Peyer's patch (tissue), 4 donors: ENCODE data around the gene NFE2L3. TPM values are rescaled to one million over a fixed set of nuclear protein-coding genes. Genes with fewer than 3 reads are reported as not detected.

Experiments
- DNase-seq, 3 donors: peaks; one replicate each; pipeline ENCODE4 v3.0.0-alpha.2; 2017 to 2019
- H3K27ac ChIP-seq, 4 donors: fragments of 200-600 bp; sonication (generic); one replicate each; pipeline ENCODE4 v1.5.1; 2016 to 2019
- H3K27me3 ChIP-seq, 2 donors: fragments of 200-600 bp; sonication (generic); one replicate each; pipeline ENCODE4 v1.5.1; 2019
- H3K36me3 ChIP-seq, 3 donors: fragments of 200-600 bp; sonication (generic); one replicate each; pipeline ENCODE4 v1.5.1; 2016 to 2019
- H3K4me1 ChIP-seq, 4 donors: fragments of 200-600 bp; sonication (generic); one replicate each; pipeline ENCODE4 v1.5.1; 2016 to 2019
- H3K4me3 ChIP-seq, 4 donors: fragments of 200-600 bp; sonication (generic); 1 replicate in 3 of 4; 2 replicates in 1 of 4; pipeline ENCODE4 v1.5.1; 2016 to 2019; ENCODE audit warnings: mild to moderate bottlenecking in 1 of 4
- H3K9me3 ChIP-seq, 4 donors: fragments of 200-600 bp; sonication (generic); one replicate each; pipeline ENCODE4 v1.5.1; 2016 to 2019; ENCODE audit warnings: mild to moderate bottlenecking in 1 of 4
- CTCF ChIP-seq, 6 experiments: fragments of 450-650 bp in 4 of 6; fragments of 200-600 bp in 2 of 6; sonication (generic) in 1 of 6; IDR thresholded peaks; one replicate each; pipeline ENCODE4 v1.5.1; 2017 to 2019; ENCODE audit warnings: antibody characterized with exemption in 6 of 6, mild to moderate bottlenecking in 3 of 6, moderate library complexity in 1 of 6
- POLR2A ChIP-seq, 2 donors: fragments of 450-650 bp; IDR thresholded peaks; one replicate each; pipeline ENCODE4 v1.5.1; 2017; ENCODE audit warnings: antibody characterized with exemption in 2 of 2, mild to moderate bottlenecking in 2 of 2, moderate library complexity in 2 of 2
- total RNA-seq, 4 donors: library from RNA; depleted of rRNA; stranded (reverse); fragments of >200 nt; gene quantifications; one replicate each; pipeline ENCODE4 v1.1.0, GENCODE V29; 2016

NFE2L3 gene
- total RNA-seq, 4 donors from 2014 or later, result 5.3 to 10.5 (median 6.6) TPM

GRCh38 chr7:26200444-26201246 is 48.6 kb downstream of the NFE2L3 start, which contains the start of gene HNRNPA2B1:
Gene HNRNPA2B1, minus strand, starts transcription at chr7:26200746. Its CDS starts 169 bp downstream, at chr7:26200577.
- Histone ChIP-seq H3K9me3 (no peaks in the 10 kb centered on the region), H3K36me3 (peaks cover 0 to 21% (median 0%) of the 10 kb centered on the region in 3 donors), H3K4me3 (peak within 1 kb of the TSS; percentile 85 to 100 (median 95)), H3K4me1 (peaks cover 0 to 51% (median 22%) of the 10 kb centered on the region in 4 donors), H3K27me3 (no peaks in the 10 kb centered on the region), H3K27ac (peak within 1 kb of the TSS; percentile 99 to 100 (median 100))
- peak; percentile 97 to 98 (median 98) for DNase-seq
- TF ChIP-seq CTCF (IDR thresholded peaks at IDR 0.05) (peak in 3 of 6 experiments; percentile 8 to 26 (median 23)), POLR2A (IDR thresholded peaks at IDR 0.05) (peak; percentile 100)

DNA sequence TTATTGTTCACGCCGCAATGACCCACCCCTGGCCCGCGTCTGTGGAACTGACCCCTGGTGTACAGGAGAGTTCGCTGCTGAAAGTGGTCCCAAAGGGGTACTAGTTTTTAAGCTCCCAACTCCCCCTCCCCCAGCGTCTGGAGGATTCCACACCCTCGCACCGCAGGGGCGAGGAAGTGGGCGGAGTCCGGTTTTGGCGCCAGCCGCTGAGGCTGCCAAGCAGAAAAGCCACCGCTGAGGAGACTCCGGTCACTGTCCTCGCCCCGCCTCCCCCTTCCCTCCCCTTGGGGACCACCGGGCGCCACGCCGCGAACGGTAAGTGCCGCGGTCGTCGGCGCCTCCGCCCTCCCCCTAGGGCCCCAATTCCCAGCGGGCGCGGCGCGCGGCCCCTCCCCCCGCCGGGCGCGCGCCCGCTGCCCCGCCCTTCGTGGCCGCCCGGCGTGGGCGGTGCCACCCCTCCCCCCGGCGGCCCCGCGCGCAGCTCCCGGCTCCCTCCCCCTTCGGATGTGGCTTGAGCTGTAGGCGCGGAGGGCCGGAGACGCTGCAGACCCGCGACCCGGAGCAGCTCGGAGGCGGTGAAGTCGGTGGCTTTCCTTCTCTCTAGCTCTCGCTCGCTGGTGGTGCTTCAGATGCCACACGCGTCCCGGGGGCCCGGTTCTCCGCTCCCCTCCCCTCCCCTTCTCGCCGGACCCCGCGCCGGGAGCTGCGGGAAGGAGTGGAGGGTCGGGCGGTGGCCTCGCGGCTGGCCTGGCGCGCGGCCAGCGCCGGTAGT is 49.4 kb downstream of the NFE2L3 start, which contains the start of gene CBX3:
CBX3 (plus strand) TSS at position 499 of the 772 bp plus-strand sequence. CDS start 1,254 bp downstream, outside the sequence.
- H3K4me3 ChIP-seq, result peak within 1 kb of the TSS; percentile 85 to 100 (median 95)
- peaks cover 0 to 46% (median 18%) of the 10 kb centered on the region in 4 donors for H3K4me1 ChIP-seq
- peaks cover 0 to 19% (median 0%) of the 10 kb centered on the region in 3 donors for H3K36me3 ChIP-seq
- H3K9me3 ChIP-seq, result no peaks in the 10 kb centered on the region
- H3K27ac ChIP-seq, result peak within 1 kb of the TSS; percentile 99 to 100 (median 100)
- peak; percentile 92 to 97 (median 93) for DNase-seq
- TF ChIP-seq CTCF (IDR thresholded peaks at IDR 0.05) (no peak), POLR2A (IDR thresholded peaks at IDR 0.05) (peak; percentile 75 to 87)
- H3K27me3 ChIP-seq, result no peaks in the 10 kb centered on the region

GRCh38 chr7:26202019-26202990 is 50.3 kb downstream of the NFE2L3 start:
- TF ChIP-seq CTCF (IDR thresholded peaks at IDR 0.05) (no peak), POLR2A (IDR thresholded peaks at IDR 0.05) (no peak)
- Histone ChIP-seq H3K4me1 (peaks cover 0 to 37% (median 12%) of the 10 kb centered on the region in 4 donors), H3K9me3 (no peaks in the 10 kb centered on the region), H3K36me3 (peaks cover 0 to 19% (median 0%) of the 10 kb centered on the region in 3 donors), H3K4me3 (peak overlapping the region; percentile 85 to 100 (median 95)), H3K27ac (peak overlapping the region; percentile 99 to 100 (median 100)), H3K27me3 (no peaks in the 10 kb centered on the region)
- peak; percentile 49 to 78 (median 71) for DNase-seq

DNA sequence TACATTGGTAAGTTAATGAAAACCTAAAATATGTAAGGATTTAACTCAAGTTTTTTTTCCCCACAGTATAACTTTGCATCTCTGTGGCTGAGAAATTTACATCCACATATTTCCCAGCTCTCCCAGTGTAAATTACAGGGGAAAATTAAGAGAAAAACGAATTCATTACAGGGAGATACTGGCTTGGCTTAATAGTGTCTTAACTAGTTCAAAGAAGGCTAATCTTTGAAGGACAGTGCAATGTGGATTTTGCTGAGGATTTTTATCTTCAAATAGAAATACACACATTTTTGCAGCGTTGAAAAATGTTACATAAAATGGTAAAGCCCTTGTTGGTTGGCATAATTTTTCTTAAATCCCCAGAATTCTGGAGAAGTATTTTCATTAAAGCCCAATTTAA is 51.0 kb downstream of the NFE2L3 start:
- Histone ChIP-seq H3K36me3 (peaks cover 0 to 21% (median 0%) of the 10 kb centered on the region in 3 donors), H3K27me3 (no peaks in the 10 kb centered on the region), H3K27ac (peak overlapping the region; percentile 99 to 100 (median 100)), H3K4me3 (peak overlapping the region; percentile 85 to 100 (median 95)), H3K4me1 (peaks cover 0 to 33% (median 10%) of the 10 kb centered on the region in 4 donors), H3K9me3 (no peaks in the 10 kb centered on the region)
- DNase-seq, result no peak
- no peak for TF ChIP-seq POLR2A (IDR thresholded peaks at IDR 0.05)
- TF ChIP-seq CTCF (IDR thresholded peaks at IDR 0.05), result no peak
